H9 (cell line): ENCODE measurements around the gene NUDCD2. TPM values are rescaled to one million over a fixed set of nuclear protein-coding genes. Genes with fewer than 3 reads are reported as not detected.

ENCODE experiments used
- DNase-seq: peaks from one replicate; pipeline ENCODE4 v3.0.0-alpha.2; 2017
- H2AFZ ChIP-seq: one replicate; pipeline ENCODE4 v1.6.1; 2013; ENCODE audit warnings: mild to moderate bottlenecking, low read length, control low read depth, moderate library complexity
- H2AK5ac ChIP-seq: 2 replicates; pipeline ENCODE4 v1.6.1; 2013; ENCODE audit warnings: low read length, control low read depth, mixed read lengths; ENCODE audit not compliant: insufficient read length
- H2BK120ac ChIP-seq: one replicate; pipeline ENCODE4 v1.6.1; 2013; ENCODE audit warnings: low read depth, mild to moderate bottlenecking, low read length, control low read depth, inconsistent platforms; ENCODE audit not compliant: poor library complexity, severe bottlenecking
- H2BK12ac ChIP-seq: 2 replicates; pipeline ENCODE4 v1.6.1; 2013; ENCODE audit warnings: low read length, control low read depth, mixed read lengths, low read depth; ENCODE audit not compliant: insufficient read length
- H2BK15ac ChIP-seq: 2 replicates; pipeline ENCODE4 v1.6.1; 2013; ENCODE audit warnings: low read depth, low read length, control low read depth
- H2BK20ac ChIP-seq: one replicate; pipeline ENCODE4 v1.6.1; 2013; ENCODE audit warnings: low read depth, mild to moderate bottlenecking, low read length, control low read depth, inconsistent platforms; ENCODE audit not compliant: poor library complexity, severe bottlenecking
- H2BK5ac ChIP-seq: 2 replicates; pipeline ENCODE4 v1.6.1; 2013; ENCODE audit warnings: low read length, control low read depth, mixed read lengths; ENCODE audit not compliant: insufficient read length
- H3K14ac ChIP-seq: 2 replicates; pipeline ENCODE4 v1.6.1; 2013; ENCODE audit warnings: low read length, control low read depth; ENCODE audit not compliant: insufficient read depth
- H3K18ac ChIP-seq: 2 replicates; pipeline ENCODE4 v1.6.1; 2013; ENCODE audit warnings: low read depth, mild to moderate bottlenecking, mixed read lengths, low read length, control low read depth; ENCODE audit not compliant: insufficient read length
- H3K23ac ChIP-seq: 2 replicates; pipeline ENCODE4 v1.6.1; 2013; ENCODE audit warnings: low read length, control low read depth, mixed read lengths, low read depth; ENCODE audit not compliant: insufficient read length
- H3K23me2 ChIP-seq: 2 replicates; pipeline ENCODE4 v1.6.1; 2013; ENCODE audit warnings: low read depth, mild to moderate bottlenecking, mixed read lengths, low read length, control low read depth; ENCODE audit not compliant: insufficient read length, poor library complexity, severe bottlenecking
- H3K27ac ChIP-seq: 2 replicates; pipeline ENCODE4 v1.5.1; 2013; ENCODE audit warnings: low read length, control low read depth, mixed read lengths, low read depth; ENCODE audit not compliant: insufficient read length
- H3K27me3 ChIP-seq: 2 replicates; pipeline ENCODE4 v1.6.1; 2013; ENCODE audit warnings: low read length, control low read depth, inconsistent platforms; ENCODE audit not compliant: insufficient read depth
- H3K4ac ChIP-seq: 2 replicates; pipeline ENCODE4 v1.6.1; 2013; ENCODE audit warnings: low read depth, mild to moderate bottlenecking, control low read depth, inconsistent platforms, low read length, moderate library complexity
- H3K4me1 ChIP-seq: 2 replicates; pipeline ENCODE4 v1.6.1; 2013; ENCODE audit warnings: low read length, control low read depth, inconsistent platforms; ENCODE audit not compliant: insufficient read depth
- H3K4me2 ChIP-seq: 2 replicates; pipeline ENCODE4 v1.6.1; 2013; ENCODE audit warnings: low read length, control low read depth, mixed read lengths; ENCODE audit not compliant: insufficient read length, insufficient read depth
- H3K56ac ChIP-seq: 2 replicates; pipeline ENCODE4 v1.6.1; 2013; ENCODE audit warnings: low read depth, mild to moderate bottlenecking, mixed read lengths, low read length, control low read depth; ENCODE audit not compliant: insufficient read length
- H3K79me1 ChIP-seq: 2 replicates; pipeline ENCODE4 v1.6.1; 2013; ENCODE audit warnings: low read depth, mild to moderate bottlenecking, moderate library complexity, low read length, control low read depth, inconsistent platforms; ENCODE audit not compliant: insufficient read depth, poor library complexity, severe bottlenecking
- H3K79me2 ChIP-seq: 2 replicates; pipeline ENCODE4 v1.6.1; 2013; ENCODE audit warnings: low read length, control low read depth, inconsistent platforms; ENCODE audit not compliant: insufficient read depth
- H3K9ac ChIP-seq: 2 replicates; pipeline ENCODE4 v1.6.1; 2013; ENCODE audit warnings: low read length, control low read depth, mixed read lengths; ENCODE audit not compliant: insufficient read length; ENCODE audit errors: extremely low read depth
- H3K9me3 ChIP-seq: one replicate; pipeline ENCODE4 v1.6.1; 2013; ENCODE audit warnings: low read depth, low read length, inconsistent platforms; ENCODE audit not compliant: control insufficient read depth
- H3T11ph ChIP-seq: one replicate; pipeline ENCODE4 v1.6.1; 2013; ENCODE audit warnings: mild to moderate bottlenecking, low read length, control low read depth, inconsistent platforms
- H4K20me1 ChIP-seq: one replicate; pipeline ENCODE4 v1.6.1; 2013; ENCODE audit not compliant: control insufficient read depth, insufficient read length, insufficient read depth
- H4K5ac ChIP-seq: 2 replicates; pipeline ENCODE4 v1.6.1; 2013; ENCODE audit warnings: low read depth, mild to moderate bottlenecking, mixed read lengths, low read length, control low read depth; ENCODE audit not compliant: insufficient read length
- H4K8ac ChIP-seq: replicated peaks from 2 replicates; pipeline ENCODE4 v1.6.1; 2013; ENCODE audit warnings: low read length, control low read depth, mixed read lengths, low read depth; ENCODE audit not compliant: insufficient read length
- H4K91ac ChIP-seq: 2 replicates; pipeline ENCODE4 v1.6.1; 2013; ENCODE audit warnings: low read depth, mild to moderate bottlenecking, moderate library complexity, mixed read lengths, low read length, control low read depth; ENCODE audit not compliant: insufficient read length
- H3K27ac Mint-ChIP-seq, 3 experiments: 2 replicates in 2 of 3; 3 replicates in 1 of 3; pipeline ENCODE4 v1.8.0; 2020 to 2021; ENCODE audit warnings: mixed read lengths in 3 of 3, mild to moderate bottlenecking in 1 of 3, moderate library complexity in 1 of 3
- H3K27me3 Mint-ChIP-seq: 2 replicates; pipeline ENCODE4 v1.8.0; 2021; ENCODE audit warnings: low read depth, mild to moderate bottlenecking, moderate library complexity, mixed read lengths
- H3K36me3 Mint-ChIP-seq, 3 experiments: 2 replicates in 2 of 3; 3 replicates in 1 of 3; pipeline ENCODE4 v1.8.0; 2020 to 2021; ENCODE audit warnings: low read depth in 3 of 3, mixed read lengths in 3 of 3; ENCODE audit not compliant: insufficient read depth in 1 of 3
- H3K4me1 Mint-ChIP-seq, 2 experiments: 2 replicates each; pipeline ENCODE4 v1.8.0; 2020; ENCODE audit warnings: mixed read lengths in 2 of 2
- H3K4me3 Mint-ChIP-seq, 2 experiments: 2 replicates in 1 of 2; 3 replicates in 1 of 2; pipeline ENCODE4 v1.8.0; 2020 to 2021; ENCODE audit warnings: mild to moderate bottlenecking in 2 of 2, mixed read lengths in 2 of 2, moderate library complexity in 1 of 2
- H3K9me3 Mint-ChIP-seq, 2 experiments: 2 replicates in 1 of 2; 3 replicates in 1 of 2; pipeline ENCODE4 v1.8.0; 2020; ENCODE audit warnings: mild to moderate bottlenecking in 2 of 2, mixed read lengths in 2 of 2, moderate library complexity in 1 of 2
- WGBS: extraction: QIAGEN DNeasy Blood & Tissue Kit; methylation state at CpG from one replicate; pipeline ENCODE4 v1.1.7; 2013; ENCODE audit warnings: missing lambda C conversion rate, low lambda C conversion rate, mixed read lengths; ENCODE audit not compliant: insufficient read length; ENCODE audit errors: extremely low coverage; 5-methylcytosine and 5-hydroxymethylcytosine counted together
- total RNA-seq: library from RNA; stranded (reverse); gene quantifications from 2 replicates; pipeline ENCODE4 v1.2.1, GENCODE V29; 2021
- TF ChIP-seq, protein P1 (sequence below): fragments of 200-600 bp; sonication (generic); conservative IDR thresholded peaks from 3 replicates; pipeline ENCODE4 v1.8.0; 2021; ENCODE audit warnings: antibody characterized with exemption, mild to moderate bottlenecking

The NUDCD2 gene
- total RNA-seq, 1 experiment from 2014 or later = 42.2 TPM

DNA sequence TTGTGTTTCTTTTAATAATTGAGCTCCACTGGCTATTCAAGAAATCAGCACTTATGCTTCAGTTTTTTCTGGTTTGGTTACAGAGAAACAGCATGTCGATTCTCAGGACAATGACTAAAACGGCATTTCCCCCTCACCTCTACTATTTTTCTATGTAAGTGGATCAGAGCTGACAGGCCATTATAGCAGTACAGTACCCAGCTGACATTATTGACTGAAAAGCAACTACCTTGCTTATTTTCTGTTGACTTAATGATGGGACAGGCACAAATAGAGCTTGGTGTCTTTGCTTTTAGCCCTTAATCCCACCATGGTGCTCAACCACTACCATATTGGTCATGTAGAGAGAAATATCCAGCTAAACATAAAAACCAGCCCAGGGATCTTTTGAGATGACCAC, 57.9 kb downstream of the NUDCD2 start:
- Histone ChIP-seq H2BK120ac (no peak overlapping the region), H3K14ac (no peak overlapping the region), H2AFZ (no peak overlapping the region), H3K79me1 (no peaks in the 10 kb centered on the region), H4K20me1 (no peaks in the 10 kb centered on the region), H2BK20ac (no peak overlapping the region), H3K27me3 (no peaks in the 10 kb centered on the region), H2AK5ac (no peak overlapping the region), H3K23me2 (no peaks in the 10 kb centered on the region), H3K79me2 (no peaks in the 10 kb centered on the region), H2BK15ac (no peak overlapping the region), H3K56ac (no peak overlapping the region), H3K23ac (no peak overlapping the region), H3K9me3 (no peaks in the 10 kb centered on the region), H3K4me2 (no peak overlapping the region), H2BK5ac (no peak overlapping the region), H2BK12ac (no peak overlapping the region), H3K9ac (no peak overlapping the region), H3K18ac (no peak overlapping the region), H4K5ac (no peak overlapping the region), H4K91ac (no peak overlapping the region), H3K27ac (no peak overlapping the region), H3K4me1 (no peaks in the 10 kb centered on the region), H4K8ac (no peak overlapping the region), H3T11ph (no peak overlapping the region), H3K4ac (no peak overlapping the region)
- WGBS = no CpG with 5 or more reads among the region's 2 CpGs
- no peaks in the 10 kb centered on the region for H3K27me3 Mint-ChIP-seq
- no peaks in the 10 kb centered on the region for H3K36me3 Mint-ChIP-seq
- no peaks in the 10 kb centered on the region for H3K4me1 Mint-ChIP-seq
- no peak for DNase-seq
- H3K4me3 Mint-ChIP-seq = no peak overlapping the region
- no peak overlapping the region for H3K27ac Mint-ChIP-seq
- TF ChIP-seq, protein P1, sequence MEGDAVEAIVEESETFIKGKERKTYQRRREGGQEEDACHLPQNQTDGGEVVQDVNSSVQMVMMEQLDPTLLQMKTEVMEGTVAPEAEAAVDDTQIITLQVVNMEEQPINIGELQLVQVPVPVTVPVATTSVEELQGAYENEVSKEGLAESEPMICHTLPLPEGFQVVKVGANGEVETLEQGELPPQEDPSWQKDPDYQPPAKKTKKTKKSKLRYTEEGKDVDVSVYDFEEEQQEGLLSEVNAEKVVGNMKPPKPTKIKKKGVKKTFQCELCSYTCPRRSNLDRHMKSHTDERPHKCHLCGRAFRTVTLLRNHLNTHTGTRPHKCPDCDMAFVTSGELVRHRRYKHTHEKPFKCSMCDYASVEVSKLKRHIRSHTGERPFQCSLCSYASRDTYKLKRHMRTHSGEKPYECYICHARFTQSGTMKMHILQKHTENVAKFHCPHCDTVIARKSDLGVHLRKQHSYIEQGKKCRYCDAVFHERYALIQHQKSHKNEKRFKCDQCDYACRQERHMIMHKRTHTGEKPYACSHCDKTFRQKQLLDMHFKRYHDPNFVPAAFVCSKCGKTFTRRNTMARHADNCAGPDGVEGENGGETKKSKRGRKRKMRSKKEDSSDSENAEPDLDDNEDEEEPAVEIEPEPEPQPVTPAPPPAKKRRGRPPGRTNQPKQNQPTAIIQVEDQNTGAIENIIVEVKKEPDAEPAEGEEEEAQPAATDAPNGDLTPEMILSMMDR = no peak
- no peaks in the 10 kb centered on the region for H3K9me3 Mint-ChIP-seq
